Nephron (organoid): ENCODE results near the gene CCNK.

Experiments used
- H3K27ac Mint-ChIP-seq, 3 experiments: 2 replicates each; pipeline ENCODE4 v1.8.0; 2020; ENCODE audit warnings: mixed read lengths in 3 of 3, mild to moderate bottlenecking in 2 of 3, moderate library complexity in 1 of 3
- H3K27me3 Mint-ChIP-seq: 2 replicates; pipeline ENCODE4 v1.8.0; 2021; ENCODE audit warnings: low read depth, mild to moderate bottlenecking, moderate library complexity, mixed read lengths
- H3K36me3 Mint-ChIP-seq: 2 replicates; pipeline ENCODE4 v1.8.0; 2020; ENCODE audit warnings: low read depth, mixed read lengths
- H3K4me1 Mint-ChIP-seq: 2 replicates; pipeline ENCODE4 v1.8.0; 2020; ENCODE audit warnings: mixed read lengths
- H3K4me3 Mint-ChIP-seq, 3 experiments: 2 replicates each; pipeline ENCODE4 v1.8.0; 2020; ENCODE audit warnings: mild to moderate bottlenecking in 3 of 3, mixed read lengths in 3 of 3, moderate library complexity in 2 of 3
- H3K9me3 Mint-ChIP-seq: 2 replicates; pipeline ENCODE4 v1.8.0; 2020; ENCODE audit warnings: mixed read lengths
- TF ChIP-seq, protein P1 (sequence below), 3 experiments: fragments of 200-600 bp; sonication (generic); IDR thresholded peaks; one replicate each; pipeline ENCODE4 v1.5.0; 2021; ENCODE audit warnings: antibody characterized with exemption in 3 of 3; ENCODE audit not compliant: unreplicated experiment in 3 of 3

The CCNK gene

GRCh38 chr14:99467336-99468078 is 13.7 kb upstream of the CCNK start:
- H3K27me3 Mint-ChIP-seq, result no peaks in the 10 kb centered on the region
- peaks cover 17% of the 10 kb centered on the region for H3K36me3 Mint-ChIP-seq
- peak overlapping the region in 1 of 3 experiments; percentile 47 for H3K4me3 Mint-ChIP-seq
- peaks cover 60% of the 10 kb centered on the region for H3K4me1 Mint-ChIP-seq
- H3K27ac Mint-ChIP-seq, result peak overlapping the region; percentile 65 to 84 (median 78)
- TF ChIP-seq, protein P1, sequence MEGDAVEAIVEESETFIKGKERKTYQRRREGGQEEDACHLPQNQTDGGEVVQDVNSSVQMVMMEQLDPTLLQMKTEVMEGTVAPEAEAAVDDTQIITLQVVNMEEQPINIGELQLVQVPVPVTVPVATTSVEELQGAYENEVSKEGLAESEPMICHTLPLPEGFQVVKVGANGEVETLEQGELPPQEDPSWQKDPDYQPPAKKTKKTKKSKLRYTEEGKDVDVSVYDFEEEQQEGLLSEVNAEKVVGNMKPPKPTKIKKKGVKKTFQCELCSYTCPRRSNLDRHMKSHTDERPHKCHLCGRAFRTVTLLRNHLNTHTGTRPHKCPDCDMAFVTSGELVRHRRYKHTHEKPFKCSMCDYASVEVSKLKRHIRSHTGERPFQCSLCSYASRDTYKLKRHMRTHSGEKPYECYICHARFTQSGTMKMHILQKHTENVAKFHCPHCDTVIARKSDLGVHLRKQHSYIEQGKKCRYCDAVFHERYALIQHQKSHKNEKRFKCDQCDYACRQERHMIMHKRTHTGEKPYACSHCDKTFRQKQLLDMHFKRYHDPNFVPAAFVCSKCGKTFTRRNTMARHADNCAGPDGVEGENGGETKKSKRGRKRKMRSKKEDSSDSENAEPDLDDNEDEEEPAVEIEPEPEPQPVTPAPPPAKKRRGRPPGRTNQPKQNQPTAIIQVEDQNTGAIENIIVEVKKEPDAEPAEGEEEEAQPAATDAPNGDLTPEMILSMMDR (IDR thresholded peaks at IDR 0.05; ENCODE audit: unreplicated experiment in 3 of 3), result no peak
- no peaks in the 10 kb centered on the region for H3K9me3 Mint-ChIP-seq

DNA sequence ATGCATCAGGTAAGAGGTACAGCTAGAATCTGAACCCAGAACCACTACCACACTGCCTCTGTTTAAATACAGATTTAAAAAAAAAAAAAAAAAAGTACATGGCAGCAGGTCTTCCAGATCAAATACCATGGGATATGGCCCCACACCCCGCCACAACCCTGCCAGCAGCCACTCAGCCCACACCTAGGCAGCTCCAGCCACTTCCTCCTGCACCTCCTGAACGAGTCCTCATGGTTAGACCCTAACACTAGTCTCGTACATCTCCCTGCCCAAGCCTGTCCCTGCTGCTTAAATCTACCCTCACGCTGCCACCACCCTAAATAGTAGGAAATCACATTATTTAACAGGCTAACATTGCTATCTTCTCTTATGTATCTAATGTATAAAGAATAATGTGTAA is 13.1 kb upstream of the CCNK start:
- H3K27ac Mint-ChIP-seq, result peak overlapping the region; percentile 65 to 84 (median 78)
- no peaks in the 10 kb centered on the region for H3K27me3 Mint-ChIP-seq
- TF ChIP-seq, protein P1 (IDR thresholded peaks at IDR 0.05; ENCODE audit: unreplicated experiment in 3 of 3), result no peak
- H3K36me3 Mint-ChIP-seq, result peaks cover 15% of the 10 kb centered on the region
- H3K4me1 Mint-ChIP-seq, result peaks cover 60% of the 10 kb centered on the region
- no peak overlapping the region for H3K4me3 Mint-ChIP-seq
- no peaks in the 10 kb centered on the region for H3K9me3 Mint-ChIP-seq

DNA sequence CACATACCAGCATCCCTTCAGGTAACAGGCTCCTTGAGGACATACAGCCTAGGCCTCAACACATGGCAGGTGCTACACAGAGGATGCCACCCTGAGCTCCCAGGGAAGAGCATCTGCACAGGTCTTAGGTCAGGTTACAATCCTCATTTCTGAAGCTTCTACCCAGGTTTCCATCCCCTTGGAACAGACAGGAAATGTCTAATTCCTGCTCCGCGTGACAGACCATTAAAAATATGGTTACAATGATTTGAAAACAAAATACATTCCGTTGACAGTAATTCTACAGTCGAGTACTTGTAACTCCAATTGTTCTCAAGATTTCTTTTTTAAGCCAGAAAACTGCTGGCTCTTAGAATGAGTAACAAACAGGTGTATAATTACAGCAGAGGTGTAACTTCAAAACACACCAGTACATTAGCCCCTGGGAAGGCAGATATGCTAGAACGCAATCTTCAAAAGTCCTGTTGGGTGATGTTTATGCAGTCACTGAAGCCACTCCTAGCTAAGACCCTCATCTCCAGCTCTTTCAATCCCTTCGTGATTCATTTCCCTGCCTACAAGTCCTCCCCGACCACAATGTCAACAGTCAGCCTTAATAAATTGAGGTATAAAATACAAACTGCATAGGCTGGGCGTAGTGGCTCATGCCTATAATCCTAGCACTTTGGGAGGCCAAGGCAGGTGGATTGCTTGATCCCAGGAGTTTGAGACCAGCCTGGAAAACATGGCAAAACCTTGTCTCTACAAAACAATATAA is 12.2 kb upstream of the CCNK start:
- peaks cover 6% of the 10 kb centered on the region for H3K36me3 Mint-ChIP-seq
- no peaks in the 10 kb centered on the region for H3K27me3 Mint-ChIP-seq

GRCh38 chr14:99471731-99472130 is 9.5 kb upstream of the CCNK start:
- no peaks in the 10 kb centered on the region for H3K27me3 Mint-ChIP-seq
- no peak overlapping the region for H3K27ac Mint-ChIP-seq
- no peak overlapping the region for H3K4me3 Mint-ChIP-seq
- H3K9me3 Mint-ChIP-seq, result no peaks in the 10 kb centered on the region
- TF ChIP-seq, protein P1 (IDR thresholded peaks at IDR 0.05; ENCODE audit: unreplicated experiment in 3 of 3), result no peak
- no peaks in the 10 kb centered on the region for H3K36me3 Mint-ChIP-seq
- peaks cover 59% of the 10 kb centered on the region for H3K4me1 Mint-ChIP-seq

More for the DNA sequence above, 12.2 kb upstream of the CCNK start:
- Mint-ChIP-seq H3K27ac (peak overlapping the region; percentile 63 to 67 (median 65)), H3K9me3 (no peaks in the 10 kb centered on the region), H3K4me1 (peaks cover 57% of the 10 kb centered on the region), H3K4me3 (no peak overlapping the region)
- TF ChIP-seq, protein P1 (IDR thresholded peaks at IDR 0.05; ENCODE audit: unreplicated experiment in 3 of 3), result no peak

- Mint-ChIP-seq H3K9me3 (no peaks in the 10 kb centered on the region), H3K4me3 (no peak overlapping the region), H3K27ac (no peak overlapping the region), H3K36me3 (no peaks in the 10 kb centered on the region), H3K4me1 (peaks cover 53% of the 10 kb centered on the region), H3K27me3 (no peaks in the 10 kb centered on the region)
- TF ChIP-seq, protein P1 (IDR thresholded peaks at IDR 0.05; ENCODE audit: unreplicated experiment in 3 of 3), result no peak
These were observed 8.3 kb upstream of the CCNK start for GRCh38 chr14:99472937-99473336.
